HEK293 (cell line): ENCODE data around the gene RASA1.

ENCODE experiments used
- CTCF ChIA-PET: fragments of 350-600 bp; formaldehyde crosslinking; extraction: SDS; loops from one replicate; lab custom pipeline; 2021; ENCODE audit warnings: antibody characterized with exemption; lab: Yijun Ruan, JAX
- POLR2A ChIA-PET: fragments of 300-600 bp; formaldehyde crosslinking; extraction: SDS; loops from one replicate; lab custom pipeline; 2020; ENCODE audit warnings: antibody characterized with exemption, inconsistent platforms; lab: Yijun Ruan, JAX
- H3K27ac ChIP-seq: fragments of 200-500 bp; sonication (Bioruptor generic); 2 replicates; pipeline ENCODE4 v1.5.1; 2014; ENCODE audit warnings: low read depth, low read length, control low read depth, inconsistent platforms; ENCODE audit errors: extremely low read depth
- H3K36me3 ChIP-seq, 2 experiments: fragments of 200-500 bp in 1 of 2; sonication (Bioruptor generic) in 1 of 2; 1 replicate in 1 of 2; 2 replicates in 1 of 2; pipeline ENCODE4 v1.5.1; 2014 to 2017; ENCODE audit warnings: inconsistent platforms in 2 of 2, low read length in 2 of 2; ENCODE audit not compliant: control insufficient read depth in 2 of 2, insufficient read depth in 1 of 2
- H3K4me1 ChIP-seq: fragments of 200-500 bp; sonication (Bioruptor generic); 2 replicates; pipeline ENCODE4 v1.5.1; 2014; ENCODE audit warnings: mild to moderate bottlenecking, low read length, inconsistent platforms; ENCODE audit not compliant: control insufficient read depth, insufficient read depth
- H3K4me3 ChIP-seq: 2 replicates; pipeline ENCODE4 v1.5.1; 2011; ENCODE audit warnings: low read depth, mild to moderate bottlenecking, control low read depth, low read length, moderate library complexity
- H3K9me3 ChIP-seq: fragments of 200-500 bp; sonication (Bioruptor generic); 2 replicates; pipeline ENCODE4 v1.5.1; 2014; ENCODE audit warnings: low read depth, low read length, inconsistent platforms; ENCODE audit not compliant: control insufficient read depth, insufficient read depth
- BCL11A ChIP-seq: fragments of 450-650 bp; formaldehyde crosslinking; IDR thresholded peaks from 2 replicates; pipeline ENCODE4 v1.5.1; 2016; ENCODE audit warnings: low read depth, missing biosample characterization, missing genetic modification characterization
- BCL6B ChIP-seq: fragments of 450-650 bp; formaldehyde crosslinking; IDR thresholded peaks from 2 replicates; pipeline ENCODE4 v1.5.1; 2017; ENCODE audit warnings: missing biosample characterization, missing genetic modification characterization
- ELK4 ChIP-seq: IDR thresholded peaks from 2 replicates; pipeline ENCODE4 v1.6.1; 2011; ENCODE audit warnings: mild to moderate bottlenecking, low read depth, low read length, borderline replicate concordance
- KLF1 ChIP-seq: fragments of 450-650 bp; formaldehyde crosslinking; IDR thresholded peaks from 2 replicates; pipeline ENCODE4 v1.5.1; 2016; ENCODE audit warnings: missing biosample characterization, missing genetic modification characterization
- KLF17 ChIP-seq: fragments of 450-650 bp; formaldehyde crosslinking; IDR thresholded peaks from 2 replicates; pipeline ENCODE4 v1.5.1; 2016; ENCODE audit warnings: missing biosample characterization, missing genetic modification characterization
- PBX3 ChIP-seq: sonication (generic); formaldehyde crosslinking; IDR thresholded peaks from 2 replicates; pipeline ENCODE4 v1.8.1; 2022; ENCODE audit warnings: mild to moderate bottlenecking, moderate library complexity, missing genetic modification reagents
- REPIN1 ChIP-seq: fragments of 450-650 bp; formaldehyde crosslinking; IDR thresholded peaks from 2 replicates; pipeline ENCODE4 v1.5.1; 2017; ENCODE audit warnings: missing biosample characterization, missing genetic modification characterization, low read depth
- SALL2 ChIP-seq: fragments of 450-650 bp; formaldehyde crosslinking; IDR thresholded peaks from 2 replicates; pipeline ENCODE4 v1.5.0; 2017; ENCODE audit warnings: missing biosample characterization, mild to moderate bottlenecking, missing genetic modification characterization, borderline replicate concordance
- ZNF148 ChIP-seq: fragments of 450-650 bp; formaldehyde crosslinking; IDR thresholded peaks from 2 replicates; pipeline ENCODE4 v1.5.0; 2017; ENCODE audit warnings: missing biosample characterization, missing genetic modification characterization, borderline replicate concordance
- ZNF169 ChIP-seq: fragments of 450-650 bp; formaldehyde crosslinking; IDR thresholded peaks from 2 replicates; pipeline ENCODE4 v1.5.1; 2016; ENCODE audit warnings: missing biosample characterization, missing genetic modification characterization
- ZNF2 ChIP-seq: fragments of 450-650 bp; formaldehyde crosslinking; IDR thresholded peaks from 2 replicates; pipeline ENCODE4 v1.5.1; 2016; ENCODE audit warnings: missing biosample characterization, missing genetic modification characterization
- ZNF335 ChIP-seq: fragments of 450-650 bp; formaldehyde crosslinking; conservative IDR thresholded peaks from 2 replicates; pipeline ENCODE4 v1.5.1; 2016; ENCODE audit warnings: missing biosample characterization, missing genetic modification characterization
- ZNF585B ChIP-seq: fragments of 450-650 bp; formaldehyde crosslinking; IDR thresholded peaks from 2 replicates; pipeline ENCODE4 v1.5.1; 2016; ENCODE audit warnings: missing biosample characterization, missing genetic modification characterization
- ZNF664 ChIP-seq: fragments of 450-650 bp; formaldehyde crosslinking; IDR thresholded peaks from 2 replicates; pipeline ENCODE4 v1.5.1; 2016; ENCODE audit warnings: missing biosample characterization, missing genetic modification characterization
- ZNF701 ChIP-seq: fragments of 450-650 bp; formaldehyde crosslinking; IDR thresholded peaks from 2 replicates; pipeline ENCODE4 v1.5.1; 2016; ENCODE audit warnings: missing biosample characterization, missing genetic modification characterization
- ZNF777 ChIP-seq: fragments of 450-650 bp; formaldehyde crosslinking; IDR thresholded peaks from 2 replicates; pipeline ENCODE4 v1.5.1; 2017; ENCODE audit warnings: missing biosample characterization, missing genetic modification characterization, borderline replicate concordance
- ZNF792 ChIP-seq: fragments of 450-650 bp; formaldehyde crosslinking; IDR thresholded peaks from 2 replicates; pipeline ENCODE4 v1.5.1; 2016; ENCODE audit warnings: missing biosample characterization, missing genetic modification characterization
- ZSCAN5A ChIP-seq: fragments of 450-650 bp; formaldehyde crosslinking; IDR thresholded peaks from 2 replicates; pipeline ENCODE4 v1.5.1; 2016; ENCODE audit warnings: missing biosample characterization, missing genetic modification characterization

Gene RASA1

DNA sequence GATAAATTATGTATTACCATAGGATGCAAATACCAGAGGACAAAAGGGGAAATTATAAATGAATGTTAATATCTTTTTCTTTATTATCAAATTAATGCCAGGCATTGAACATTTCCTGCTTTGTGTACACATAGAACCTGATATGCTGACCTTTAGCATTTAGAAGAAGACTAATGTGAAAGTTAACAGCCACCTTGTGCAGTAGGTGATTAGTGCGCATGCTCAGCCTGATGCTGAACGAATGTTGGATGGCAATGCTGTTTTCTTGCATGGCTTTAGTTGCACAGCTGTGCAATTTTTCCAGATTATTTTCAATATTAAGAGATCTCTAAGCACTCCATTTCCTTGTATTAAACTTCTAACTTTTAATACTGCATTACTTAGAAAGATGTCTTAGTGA, 99.6 kb downstream of the RASA1 start:
- no peak overlapping the region for H3K27ac ChIP-seq
- no peak for TF ChIP-seq ZNF148 (tag by site-specific recombination)
- TF ChIP-seq KLF1 (tag by site-specific recombination) = no peak
- TF ChIP-seq KLF17 (tag by site-specific recombination) = no peak
- TF ChIP-seq BCL11A (tag by site-specific recombination) = no peak
- no peak for TF ChIP-seq SALL2 (tag by site-specific recombination)
- no peak for TF ChIP-seq ZSCAN5A (tag by site-specific recombination)
- TF ChIP-seq ZNF169 (tag by site-specific recombination) = no peak
- TF ChIP-seq ZNF792 (tag by site-specific recombination) = no peak
- no peak for TF ChIP-seq REPIN1
- no peak for TF ChIP-seq ZNF664

DNA sequence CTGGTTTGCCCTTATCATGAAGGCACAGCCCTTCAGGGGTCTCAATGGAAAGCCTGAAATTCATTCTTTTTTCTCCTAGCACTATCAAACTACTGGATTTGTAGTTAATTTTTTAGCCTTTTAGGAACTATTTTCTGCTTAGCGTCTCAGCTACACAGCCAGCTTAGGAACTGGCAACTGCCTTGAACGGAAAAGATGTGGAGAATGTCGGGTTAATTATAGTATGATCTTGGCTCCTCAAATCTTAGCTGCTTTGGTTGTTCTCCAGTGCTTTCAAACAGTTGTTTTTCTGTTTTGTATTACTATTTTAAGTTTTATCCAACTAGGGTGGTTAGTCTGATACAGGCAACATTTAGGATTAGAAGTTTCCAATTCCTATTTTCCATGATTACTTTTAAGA, 100.9 kb downstream of the RASA1 start:
- no peaks in the 10 kb centered on the region for H3K9me3 ChIP-seq
- no peaks in the 10 kb centered on the region for H3K4me1 ChIP-seq
- H3K27ac ChIP-seq = no peak overlapping the region
- TF ChIP-seq ZNF2 (tag by site-specific recombination) = no peak
- TF ChIP-seq ZNF777 = no peak
- TF ChIP-seq BCL6B (tag by site-specific recombination) = no peak
- TF ChIP-seq ZNF701 (tag by site-specific recombination) = no peak
- peaks cover 14 to 35% of the 10 kb centered on the region in 2 experiments; a peak in 2 of 3 replicates for H3K36me3 ChIP-seq
- ChIA-PET CTCF (no interaction called here), POLR2A (no interaction called here)
- no peak overlapping the region for H3K4me3 ChIP-seq

More for the DNA sequence above, 99.6 kb downstream of the RASA1 start:
- peaks cover 12 to 30% of the 10 kb centered on the region in 2 experiments; a peak in 2 of 3 replicates for H3K36me3 ChIP-seq
- H3K9me3 ChIP-seq = no peaks in the 10 kb centered on the region
- ChIA-PET POLR2A (no interaction called here), CTCF (no interaction called here)
- H3K4me1 ChIP-seq = no peaks in the 10 kb centered on the region
- no peak overlapping the region for H3K4me3 ChIP-seq

- no peaks in the 10 kb centered on the region for H3K4me1 ChIP-seq
- CTCF ChIA-PET = no interaction called here
- no peak overlapping the region for H3K27ac ChIP-seq
- POLR2A ChIA-PET = no interaction called here
- peaks cover 14 to 34% of the 10 kb centered on the region in 2 experiments; a peak in 2 of 3 replicates for H3K36me3 ChIP-seq
- no peaks in the 10 kb centered on the region for H3K9me3 ChIP-seq
- no peak overlapping the region for H3K4me3 ChIP-seq
- TF ChIP-seq ZNF585B (tag by site-specific recombination) (no peak), PBX3 (CRISPR knock-in tag) (no peak), ELK4 (no peak), ZNF335 (tag by site-specific recombination) (no peak)
Observed at GRCh38 chr5:87369431-87369830, 101.7 kb downstream of the RASA1 start.
